ENCODE measurements around the gene SLC12A2.
A peak's percentile ranks its signal among the peaks of the same experiment; 100 is the strongest.

SLC12A2 gene

DNA sequence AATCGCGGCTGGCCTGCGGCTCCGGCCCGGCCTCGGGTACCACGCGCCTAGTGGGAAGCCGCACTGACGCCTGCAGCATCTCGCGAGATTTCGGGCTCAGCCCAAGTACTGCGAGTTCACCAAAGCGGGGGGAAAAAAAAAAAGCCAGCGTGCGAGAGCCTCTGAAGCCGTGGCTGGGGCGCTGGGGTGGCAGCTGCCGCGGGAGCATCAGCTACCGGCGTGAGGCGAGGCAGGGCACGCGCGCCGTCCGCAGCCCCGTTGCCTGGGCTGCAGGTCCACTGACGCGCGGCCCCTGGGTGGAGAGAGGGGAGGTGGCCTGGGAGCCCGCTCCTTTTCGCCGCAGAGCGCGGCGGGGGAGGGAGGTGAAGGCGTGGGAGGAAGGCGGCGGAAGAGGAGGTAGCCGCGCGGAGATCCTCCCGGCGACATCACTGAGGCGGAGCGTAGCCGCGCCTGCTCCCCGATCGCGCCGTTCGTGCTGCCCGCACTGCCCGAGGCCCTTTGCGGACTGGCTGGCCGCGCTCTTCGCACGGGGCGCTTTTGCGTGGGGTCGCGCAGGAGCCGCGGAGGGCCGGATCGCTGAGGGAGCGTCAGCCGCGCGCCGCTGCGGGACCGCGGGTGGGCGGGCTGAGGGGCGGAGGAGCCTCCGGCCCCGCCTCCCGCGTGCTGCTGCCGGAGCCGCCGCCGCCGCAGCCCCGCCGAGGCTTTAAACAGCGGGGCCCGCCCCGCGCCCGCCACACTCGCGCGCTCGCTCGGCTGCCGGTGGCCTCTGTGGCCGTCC is at the start of gene SLC12A2:
Gene SLC12A2 (plus strand): TSS at position 734 of the 778 bp plus-strand sequence. CDS start 189 bp downstream, outside the sequence.
- DNase-seq (ENCODE audit: low spot score): peak; percentile 92

DNA sequence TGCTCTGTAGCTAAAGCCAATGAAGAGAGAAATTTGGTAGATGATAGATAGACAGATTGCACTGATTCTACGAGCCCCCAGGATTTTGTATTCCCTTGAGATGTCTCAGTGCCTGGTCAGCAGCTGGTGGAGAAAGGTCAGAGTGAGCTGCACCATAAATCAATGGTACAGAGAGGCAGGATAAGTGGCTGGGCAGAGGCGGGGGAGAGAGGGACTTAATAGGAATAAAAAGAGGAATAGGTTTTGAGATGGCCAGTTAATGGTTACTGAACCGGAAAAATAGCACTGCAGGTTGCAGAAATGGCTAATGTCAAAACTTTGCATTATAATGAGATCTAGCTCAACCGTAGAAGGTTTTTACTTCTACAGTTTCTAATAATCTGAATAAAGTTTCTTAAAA is 47.9 kb upstream of the SLC12A2 start:
- DNase-seq (ENCODE audit: low spot score): no peak

DNA sequence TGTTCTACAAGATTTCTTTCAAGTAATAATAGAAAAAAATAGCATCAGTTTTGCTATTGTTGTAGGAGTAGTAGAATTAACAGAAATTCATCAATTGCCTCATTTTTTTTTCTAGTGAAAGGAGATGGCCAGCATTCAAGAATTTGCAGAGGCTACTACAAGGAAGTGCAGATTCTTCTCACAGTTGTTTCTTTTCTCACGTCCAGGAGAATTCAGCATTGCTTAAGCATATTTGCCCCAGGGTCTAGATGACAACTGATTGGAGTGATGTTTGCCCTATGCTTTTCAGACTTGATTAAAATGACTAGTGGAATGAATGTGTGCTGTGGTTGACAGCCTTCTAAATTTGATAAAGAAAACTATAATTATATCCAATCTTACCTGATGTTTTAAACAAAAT is 46.6 kb upstream of the SLC12A2 start:
- no peak for DNase-seq (ENCODE audit: low spot score)

DNA sequence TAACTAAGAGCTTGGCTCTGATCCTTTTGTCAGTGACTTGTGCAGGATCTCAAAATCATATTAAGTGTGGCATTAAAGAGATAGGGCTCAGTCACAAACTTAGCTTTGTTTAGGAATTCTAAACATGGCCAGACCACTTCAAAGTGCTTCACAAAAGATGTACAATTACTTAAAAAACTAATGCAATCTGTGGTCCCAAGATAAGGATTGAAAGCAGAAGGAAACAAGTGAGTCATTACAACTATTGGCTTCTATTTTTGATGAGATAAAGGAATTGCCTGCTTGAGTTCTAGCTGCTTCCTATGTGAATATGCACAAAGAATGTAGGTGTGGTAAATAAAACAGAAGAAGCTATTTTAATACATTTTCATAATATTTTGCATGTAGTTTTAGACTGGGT is 44.9 kb upstream of the SLC12A2 start:
- DNase-seq (ENCODE audit: low spot score): no peak

DNA sequence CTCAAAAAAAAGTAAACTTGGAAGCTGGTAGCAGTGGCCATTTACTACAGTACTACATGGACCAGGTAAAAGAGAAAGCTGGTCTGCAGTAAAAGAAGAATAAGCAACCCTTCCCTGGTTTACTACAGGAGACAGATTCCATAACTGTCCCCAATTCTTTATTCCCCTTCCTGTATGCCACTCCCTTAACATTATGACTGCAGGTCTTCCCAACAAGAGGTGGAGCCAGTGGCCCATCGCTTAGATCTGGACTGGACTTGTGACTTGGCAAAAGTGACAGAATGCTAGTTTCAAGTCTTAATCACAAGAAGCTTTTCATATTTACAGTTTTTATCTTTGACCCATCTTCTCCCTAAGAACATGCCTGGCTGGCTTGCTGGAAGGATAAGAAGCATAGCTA is 42.6 kb upstream of the SLC12A2 start:
- no peak for DNase-seq (ENCODE audit: low spot score)

DNA sequence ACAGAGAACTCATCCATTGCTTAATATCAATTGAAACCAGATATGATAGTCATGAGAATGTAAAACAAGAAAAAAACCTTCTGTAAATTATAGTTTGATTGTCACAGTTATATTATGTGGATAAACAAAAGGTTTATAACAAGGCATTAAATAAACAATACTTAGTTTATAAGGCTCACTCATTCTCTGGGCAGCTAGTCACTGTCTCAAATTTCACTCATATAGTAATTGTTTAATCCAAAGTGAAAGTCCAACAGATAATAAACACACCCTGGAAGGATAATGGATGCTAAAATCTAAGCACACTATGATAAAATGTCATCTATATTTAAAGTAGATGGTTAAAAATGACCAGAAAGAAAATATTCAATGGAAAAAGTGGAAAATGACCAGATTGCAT is 30.8 kb upstream of the SLC12A2 start:
- no peak for DNase-seq (ENCODE audit: low spot score)

DNA sequence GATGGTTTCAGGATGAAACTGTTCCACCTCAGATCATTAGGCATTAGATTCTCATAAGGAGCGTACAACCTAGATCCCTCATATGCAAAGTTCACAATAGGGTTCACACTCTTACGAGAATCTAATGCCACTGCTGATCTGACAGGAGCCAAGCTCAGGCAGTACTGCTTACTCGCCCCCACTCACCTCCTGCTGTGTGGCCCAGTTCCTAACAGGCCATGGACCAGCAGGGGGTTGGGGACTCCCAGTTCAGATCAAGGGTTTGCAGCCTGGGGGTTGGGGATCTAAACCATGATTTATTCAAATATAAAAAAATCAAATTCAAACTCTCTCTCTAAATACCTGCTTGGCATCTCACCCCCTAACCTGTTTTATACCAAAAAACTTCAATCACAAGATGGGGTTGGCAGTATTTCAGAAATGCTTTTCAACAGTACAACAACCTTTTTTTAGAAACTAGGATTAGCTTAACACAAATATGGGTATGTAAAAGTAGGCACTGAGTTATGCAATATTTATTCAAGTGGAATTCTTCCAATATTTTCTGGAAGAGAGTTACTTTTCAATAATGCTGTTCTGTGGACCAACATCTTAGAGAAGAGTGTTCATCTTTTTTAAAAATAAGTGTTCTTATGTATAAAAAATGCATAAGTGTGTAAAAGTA is 30.1 kb upstream of the SLC12A2 start:
- DNase-seq (ENCODE audit: low spot score): no peak

DNA sequence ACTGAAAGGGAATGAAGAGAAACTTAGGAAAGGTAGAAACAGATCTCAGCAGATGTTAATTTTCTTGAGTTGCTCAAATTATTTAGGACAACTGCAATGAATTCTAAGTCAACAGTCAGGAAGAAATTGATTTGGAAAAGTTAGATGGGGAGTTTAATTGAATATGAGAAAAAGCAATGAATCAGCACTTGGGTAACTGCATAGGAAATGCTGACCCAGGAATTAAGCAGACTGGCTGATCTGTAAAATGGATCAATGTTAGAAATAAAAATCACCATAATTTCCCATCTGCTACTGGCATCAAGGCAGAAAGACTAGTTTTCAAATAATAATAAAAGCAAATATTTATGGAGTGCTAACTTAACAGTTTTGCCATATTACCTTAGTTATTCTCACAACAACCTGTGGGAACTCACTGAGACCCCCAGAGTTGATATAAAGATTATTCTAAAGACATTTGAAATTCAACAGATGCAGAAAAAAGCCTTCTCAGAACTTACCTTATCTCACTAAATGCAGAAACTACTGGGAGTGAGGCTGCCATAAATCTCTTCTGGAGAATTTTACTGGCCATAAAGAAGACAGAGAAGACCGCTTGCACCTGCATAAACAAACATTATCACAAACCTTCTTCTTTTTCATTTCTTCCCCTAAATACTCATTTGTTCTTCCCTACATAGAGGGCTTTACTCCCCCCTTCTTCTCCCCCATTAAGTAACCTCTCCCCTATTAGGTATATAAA is 22.8 kb upstream of the SLC12A2 start:
- DNase-seq (ENCODE audit: low spot score): no peak

DNA sequence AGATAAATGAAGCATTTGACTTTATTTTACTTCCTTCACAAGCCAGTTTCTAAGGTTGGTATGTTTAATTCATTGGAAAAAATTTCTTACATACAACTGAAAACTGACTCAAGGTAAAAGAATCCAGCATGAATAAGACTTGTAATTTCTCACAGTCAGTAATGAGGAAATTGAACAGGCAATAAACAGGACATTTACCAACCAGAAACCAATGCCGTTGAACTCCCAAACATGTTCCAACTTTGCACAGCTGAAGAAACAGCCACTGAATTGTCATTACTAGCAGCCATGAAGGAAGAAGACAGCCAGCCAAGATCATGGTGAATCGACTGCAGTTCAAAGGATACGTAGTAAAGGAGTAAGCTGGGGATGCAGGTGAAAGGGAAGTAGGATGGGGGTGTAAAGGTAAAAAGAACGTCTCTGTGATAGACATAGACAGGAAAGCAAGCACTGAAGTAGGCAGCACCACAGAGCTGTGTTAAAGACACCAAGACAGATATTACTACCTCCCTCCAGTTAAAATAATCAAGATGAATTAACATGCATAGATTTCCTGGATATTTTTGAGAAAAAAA is 21.3 kb upstream of the SLC12A2 start:
- DNase-seq (ENCODE audit: low spot score): no peak

DNA sequence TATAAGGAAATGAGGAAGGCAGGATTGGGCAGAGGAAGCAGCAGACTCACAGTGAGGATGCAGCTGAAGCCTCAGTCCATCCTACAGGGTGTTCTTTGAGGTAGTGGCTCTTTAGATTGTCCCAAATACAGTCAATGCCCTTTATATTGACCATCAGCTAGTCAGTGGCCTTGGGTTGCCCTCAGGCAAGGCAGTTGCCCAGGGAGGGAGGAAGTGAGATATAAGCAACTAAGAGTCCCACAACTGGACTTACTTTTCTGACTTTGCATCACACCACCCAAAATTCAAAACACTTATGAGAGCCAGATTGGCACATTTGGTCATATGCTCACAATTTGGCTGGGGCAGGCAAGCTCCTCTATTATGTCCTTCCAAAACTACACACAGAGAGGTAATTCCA is 9.4 kb upstream of the SLC12A2 start:
- no peak for DNase-seq (ENCODE audit: low spot score)

DNA sequence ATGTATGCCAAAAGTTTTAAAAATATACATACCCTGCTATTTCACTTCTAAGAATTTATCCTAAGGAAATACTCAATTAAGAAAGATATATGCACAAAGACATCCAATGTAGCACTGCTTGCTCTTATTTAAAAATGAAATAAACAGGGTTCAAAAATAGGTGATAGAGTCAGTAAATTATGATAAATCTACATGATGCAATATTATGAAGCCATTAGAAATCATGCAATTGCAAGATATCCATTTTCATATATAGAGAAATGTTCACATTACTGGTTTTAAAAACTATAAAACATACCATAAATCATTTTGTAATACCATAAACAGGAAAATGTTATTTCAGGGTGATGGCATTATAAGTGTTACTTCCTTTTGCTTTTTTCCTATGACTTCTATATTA is 8.6 kb upstream of the SLC12A2 start:
- DNase-seq (ENCODE audit: low spot score): no peak

DNA sequence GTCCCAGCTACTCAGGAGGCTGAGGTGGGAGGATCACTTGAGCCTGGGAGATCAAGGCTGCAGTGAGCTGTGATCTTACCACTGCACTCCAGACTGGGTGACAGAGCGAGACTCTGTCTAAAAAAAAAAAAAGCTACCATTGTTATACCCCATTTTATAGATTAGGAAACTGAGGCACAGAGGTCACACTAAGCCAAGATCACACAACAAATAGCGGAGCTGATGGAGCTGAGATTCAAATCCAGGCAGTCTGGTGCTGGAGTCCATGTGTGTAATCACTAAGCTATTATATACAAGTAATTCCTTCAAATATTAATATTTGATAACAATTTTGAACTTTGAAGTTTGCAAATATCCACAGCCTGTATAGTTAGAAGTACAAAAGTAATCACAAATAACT is 6.0 kb upstream of the SLC12A2 start:
- no peak for DNase-seq (ENCODE audit: low spot score)

DNA sequence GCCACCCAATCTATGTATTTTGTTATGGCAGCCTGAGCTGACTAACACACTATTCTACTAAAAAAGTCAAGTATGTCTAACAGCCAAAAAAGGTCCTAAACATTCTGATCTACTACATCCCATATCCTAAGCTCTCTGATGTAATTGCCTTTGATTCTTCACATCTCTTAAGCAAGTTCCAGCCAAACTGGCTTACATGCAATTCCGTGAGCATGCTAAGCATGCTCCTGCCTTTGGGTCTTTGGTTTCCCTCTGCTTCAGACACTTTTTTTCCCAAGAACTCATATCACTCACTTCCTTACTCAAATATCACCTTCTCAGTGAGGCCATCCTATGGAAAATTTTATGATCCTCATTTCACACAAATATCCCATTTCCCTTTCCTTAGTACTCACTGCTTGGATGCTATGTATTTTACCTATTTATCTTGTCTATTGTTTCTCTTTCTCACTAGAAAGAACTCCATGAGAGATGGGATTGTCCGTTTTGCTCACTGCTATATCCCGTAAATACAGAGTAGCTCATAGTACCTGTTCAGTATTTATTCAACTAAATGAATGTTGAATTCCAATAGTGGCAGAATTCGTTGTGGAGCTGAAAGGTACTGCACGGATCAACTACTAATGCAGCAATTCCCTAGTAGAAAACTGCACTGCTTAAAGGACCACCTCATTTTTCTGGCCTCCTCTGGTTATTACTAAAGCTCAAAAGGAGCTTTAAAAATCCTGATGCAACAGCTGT is 2.3 kb upstream of the SLC12A2 start:
- peak; percentile 14 for DNase-seq (ENCODE audit: low spot score)

DNA sequence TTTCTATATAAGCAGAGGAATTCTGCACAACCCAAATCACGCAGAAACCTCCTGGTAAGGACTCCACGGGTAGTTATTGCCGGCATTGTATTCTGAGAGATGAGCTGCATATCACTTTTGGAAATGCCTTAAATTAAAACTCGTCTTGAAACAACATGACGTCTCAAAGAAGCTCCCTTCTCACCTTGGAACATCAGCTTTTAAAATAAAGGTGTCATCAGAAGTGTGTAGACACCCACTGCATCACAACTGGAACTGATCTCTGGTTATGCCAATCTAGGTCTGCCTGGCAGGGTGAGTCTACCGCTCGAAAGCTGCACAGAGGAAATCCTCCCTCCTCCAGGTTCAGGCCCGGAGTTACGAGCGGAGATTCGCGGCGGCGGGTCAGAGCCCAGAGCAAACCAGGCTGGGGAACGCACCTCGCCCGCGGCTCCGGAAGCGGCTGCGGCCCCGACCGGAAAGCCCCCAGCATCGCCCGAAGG is 974 bp upstream of the SLC12A2 start:
- DNase-seq (ENCODE audit: low spot score): peak; percentile 10

DNA sequence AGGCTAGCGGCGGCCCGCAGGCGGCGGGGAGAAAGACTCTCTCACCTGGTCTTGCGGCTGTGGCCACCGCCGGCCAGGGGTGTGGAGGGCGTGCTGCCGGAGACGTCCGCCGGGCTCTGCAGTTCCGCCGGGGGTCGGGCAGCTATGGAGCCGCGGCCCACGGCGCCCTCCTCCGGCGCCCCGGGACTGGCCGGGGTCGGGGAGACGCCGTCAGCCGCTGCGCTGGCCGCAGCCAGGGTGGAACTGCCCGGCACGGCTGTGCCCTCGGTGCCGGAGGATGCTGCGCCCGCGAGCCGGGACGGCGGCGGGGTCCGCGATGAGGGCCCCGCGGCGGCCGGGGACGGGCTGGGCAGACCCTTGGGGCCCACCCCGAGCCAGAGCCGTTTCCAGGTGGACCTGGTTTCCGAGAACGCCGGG is 253 bp downstream of the SLC12A2 start:
- peak; percentile 78 for DNase-seq (ENCODE audit: low spot score)

DNA sequence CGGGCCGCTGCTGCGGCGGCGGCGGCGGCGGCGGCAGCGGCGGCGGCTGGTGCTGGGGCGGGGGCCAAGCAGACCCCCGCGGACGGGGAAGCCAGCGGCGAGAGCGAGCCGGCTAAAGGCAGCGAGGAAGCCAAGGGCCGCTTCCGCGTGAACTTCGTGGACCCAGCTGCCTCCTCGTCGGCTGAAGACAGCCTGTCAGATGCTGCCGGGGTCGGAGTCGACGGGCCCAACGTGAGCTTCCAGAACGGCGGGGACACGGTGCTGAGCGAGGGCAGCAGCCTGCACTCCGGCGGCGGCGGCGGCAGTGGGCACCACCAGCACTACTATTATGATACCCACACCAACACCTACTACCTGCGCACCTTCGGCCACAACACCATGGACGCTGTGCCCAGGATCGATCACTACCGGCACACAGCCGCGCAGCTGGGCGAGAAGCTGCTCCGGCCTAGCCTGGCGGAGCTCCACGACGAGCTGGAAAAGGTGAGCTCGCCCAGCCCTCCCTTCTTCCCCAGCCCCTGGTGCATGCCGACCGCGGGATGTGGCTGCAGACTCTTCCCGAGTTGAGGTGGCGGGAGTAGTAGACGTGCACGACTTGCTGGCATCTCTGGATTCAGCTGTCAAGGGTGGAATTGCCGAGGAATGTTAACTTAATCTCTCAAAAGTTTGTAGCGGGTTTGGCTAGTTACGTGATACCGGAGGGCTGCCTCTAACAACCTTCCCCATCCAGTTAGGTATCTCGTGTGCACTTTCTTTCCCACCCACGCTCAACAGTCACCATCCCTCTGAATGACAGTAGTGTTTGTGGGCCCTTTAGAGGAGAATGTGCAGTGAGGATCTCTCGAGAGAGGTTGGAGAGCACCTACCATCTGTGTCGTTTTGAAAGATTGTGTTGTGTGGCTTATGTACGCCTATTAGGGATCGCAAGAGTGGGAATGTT is 932 bp downstream of the SLC12A2 start:
- DNase-seq (ENCODE audit: low spot score): peak; percentile 55

DNA sequence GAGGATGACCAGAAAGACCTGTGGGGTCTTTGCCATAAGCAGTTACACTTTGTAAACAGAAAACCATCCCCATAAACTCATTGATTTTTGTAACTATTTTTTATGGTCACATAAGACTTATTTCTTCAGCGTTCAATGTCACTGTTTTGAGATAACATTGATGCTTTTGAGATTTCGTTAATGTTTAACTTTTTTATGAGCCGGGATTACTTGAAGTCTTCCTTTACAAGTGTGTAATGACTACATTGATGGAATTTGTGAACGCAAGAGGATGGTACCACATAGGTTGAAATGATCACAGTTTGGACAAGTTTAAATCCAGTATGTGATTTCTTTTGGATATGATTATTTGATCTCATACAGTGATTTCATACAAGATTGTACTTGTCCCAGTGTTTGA is 1.8 kb downstream of the SLC12A2 start:
- DNase-seq (ENCODE audit: low spot score): no peak

DNA sequence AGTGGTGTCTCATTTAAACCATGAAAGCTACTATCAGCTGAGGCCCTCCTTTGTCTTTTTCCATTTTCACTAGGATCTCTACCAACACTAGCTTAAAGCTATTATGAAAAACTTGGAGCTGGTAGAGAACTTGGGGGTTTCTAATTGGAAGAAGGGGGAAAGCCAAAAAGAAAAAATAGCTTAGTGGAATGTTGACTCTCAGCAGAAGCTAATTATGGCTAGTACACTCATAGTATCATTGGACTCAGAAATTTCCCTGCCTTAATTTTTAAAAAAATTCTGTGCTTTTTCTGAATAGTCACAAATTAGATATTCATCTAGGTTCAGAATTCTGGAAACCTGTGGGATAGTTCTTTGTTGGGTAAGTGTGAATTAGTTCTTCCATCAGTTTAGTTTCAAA is 8.0 kb downstream of the SLC12A2 start:
- DNase-seq (ENCODE audit: low spot score): no peak

DNA sequence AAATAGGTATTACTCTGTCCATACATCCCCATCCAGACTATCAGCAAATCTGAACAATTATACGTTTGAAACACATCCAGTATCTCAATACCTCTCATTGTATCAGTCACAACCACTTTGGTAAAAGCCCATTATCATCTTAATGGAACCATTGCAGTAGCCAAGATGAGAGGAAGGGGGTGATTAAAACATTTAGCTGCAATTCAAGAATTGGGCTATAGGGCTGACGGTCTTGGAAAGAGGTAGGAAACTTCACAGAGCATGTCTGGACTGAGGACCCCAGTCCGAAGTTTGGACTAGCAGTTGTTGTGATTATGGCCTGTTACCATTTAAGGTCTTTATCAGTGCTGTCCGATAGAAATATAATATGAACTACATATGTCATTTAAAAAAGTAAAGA is 8.6 kb downstream of the SLC12A2 start:
- DNase-seq (ENCODE audit: low spot score): no peak

DNA sequence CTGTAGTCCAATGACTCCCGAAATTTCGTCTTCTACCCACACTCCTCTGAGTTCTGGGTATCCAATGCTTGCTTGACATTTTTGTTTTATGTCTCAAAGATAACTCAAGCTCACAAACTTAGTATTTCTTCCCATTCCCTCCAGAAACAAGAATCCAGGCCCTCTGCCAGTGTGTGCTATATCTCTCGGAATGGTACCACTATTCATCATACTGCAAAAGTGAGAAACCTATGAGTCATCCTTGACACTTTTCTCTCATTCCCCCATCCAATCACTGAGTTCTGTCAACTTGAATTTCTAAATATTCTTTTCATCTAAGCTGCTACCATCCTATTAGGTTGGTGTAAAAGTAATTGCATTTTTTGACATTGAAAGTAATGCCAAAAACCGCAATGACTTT is 9.8 kb downstream of the SLC12A2 start:
- DNase-seq (ENCODE audit: low spot score): no peak

DNA sequence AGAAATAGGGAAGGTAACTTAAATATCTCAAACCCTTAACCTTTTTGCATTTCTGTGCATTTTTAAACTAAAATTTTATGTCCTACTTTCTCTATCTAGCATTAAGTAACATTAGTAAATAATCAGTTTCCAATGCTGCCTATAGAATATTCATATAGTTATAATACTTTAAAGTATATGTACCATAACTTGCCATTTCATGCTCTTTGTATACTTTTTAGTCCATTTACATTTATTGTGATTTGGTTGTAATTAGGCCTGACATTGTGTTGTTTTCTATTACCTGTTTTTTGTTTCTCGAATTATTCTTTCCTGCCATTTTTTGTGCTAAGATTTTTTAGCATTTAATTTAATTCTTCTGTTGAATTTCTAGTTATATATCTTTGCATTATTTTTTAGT is 13.7 kb downstream of the SLC12A2 start:
- DNase-seq (ENCODE audit: low spot score): no peak

Data from D341Med (cell line).